Peyer's patch (tissue), 4 donors: Measurements from ENCODE around the gene AKR7A2.

ENCODE experiments used
- POLR2A ChIP-seq, 2 donors: fragments of 450-650 bp; IDR thresholded peaks; one replicate each; pipeline ENCODE4 v1.5.1; 2017; ENCODE audit warnings: antibody characterized with exemption in 2 of 2, mild to moderate bottlenecking in 2 of 2, moderate library complexity in 2 of 2
- TF ChIP-seq, protein P1 (sequence below), 6 experiments: fragments of 450-650 bp in 4 of 6; fragments of 200-600 bp in 2 of 6; sonication (generic) in 1 of 6; IDR thresholded peaks; one replicate each; pipeline ENCODE4 v1.5.1; 2017 to 2019; ENCODE audit warnings: antibody characterized with exemption in 6 of 6, mild to moderate bottlenecking in 3 of 6, moderate library complexity in 1 of 6

DNA sequence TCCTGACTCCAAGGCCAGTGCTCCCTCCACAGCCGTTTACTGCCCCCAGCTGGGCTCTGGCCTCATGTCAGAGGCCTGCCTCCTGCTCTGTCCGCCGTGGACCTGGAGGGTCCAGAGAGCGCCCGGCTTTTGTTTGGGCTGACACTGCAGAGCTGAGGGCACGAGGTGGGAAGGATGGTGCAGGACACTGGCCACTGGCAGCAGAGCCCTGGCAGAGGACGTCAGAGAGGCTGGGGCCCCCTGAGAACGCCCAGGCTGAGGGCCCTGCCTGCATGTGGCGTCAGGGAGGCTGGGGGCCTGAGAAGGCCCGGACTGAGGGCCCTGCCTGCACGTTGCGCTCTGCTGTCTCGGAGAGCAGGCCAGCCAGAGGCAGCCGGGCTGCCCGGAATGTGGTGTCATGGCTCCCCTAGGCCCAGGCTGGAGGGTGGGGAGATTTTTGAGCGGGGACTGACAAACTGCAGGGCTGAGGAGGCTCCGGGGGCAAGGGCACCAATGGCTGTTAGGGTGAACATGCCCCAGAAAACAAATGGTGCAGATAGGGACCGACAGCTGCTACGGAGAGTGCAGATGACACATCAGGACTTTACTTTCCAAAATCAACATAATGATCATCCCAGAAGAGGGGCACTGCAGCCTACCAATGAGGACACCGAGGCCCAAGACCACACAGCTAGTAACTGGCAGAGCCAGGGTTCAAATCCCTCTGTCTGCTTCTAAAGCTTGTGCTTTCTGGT is 31.8 kb upstream of the AKR7A2 start:
- TF ChIP-seq, protein P1, sequence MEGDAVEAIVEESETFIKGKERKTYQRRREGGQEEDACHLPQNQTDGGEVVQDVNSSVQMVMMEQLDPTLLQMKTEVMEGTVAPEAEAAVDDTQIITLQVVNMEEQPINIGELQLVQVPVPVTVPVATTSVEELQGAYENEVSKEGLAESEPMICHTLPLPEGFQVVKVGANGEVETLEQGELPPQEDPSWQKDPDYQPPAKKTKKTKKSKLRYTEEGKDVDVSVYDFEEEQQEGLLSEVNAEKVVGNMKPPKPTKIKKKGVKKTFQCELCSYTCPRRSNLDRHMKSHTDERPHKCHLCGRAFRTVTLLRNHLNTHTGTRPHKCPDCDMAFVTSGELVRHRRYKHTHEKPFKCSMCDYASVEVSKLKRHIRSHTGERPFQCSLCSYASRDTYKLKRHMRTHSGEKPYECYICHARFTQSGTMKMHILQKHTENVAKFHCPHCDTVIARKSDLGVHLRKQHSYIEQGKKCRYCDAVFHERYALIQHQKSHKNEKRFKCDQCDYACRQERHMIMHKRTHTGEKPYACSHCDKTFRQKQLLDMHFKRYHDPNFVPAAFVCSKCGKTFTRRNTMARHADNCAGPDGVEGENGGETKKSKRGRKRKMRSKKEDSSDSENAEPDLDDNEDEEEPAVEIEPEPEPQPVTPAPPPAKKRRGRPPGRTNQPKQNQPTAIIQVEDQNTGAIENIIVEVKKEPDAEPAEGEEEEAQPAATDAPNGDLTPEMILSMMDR (IDR thresholded peaks at IDR 0.05), result no peak
- TF ChIP-seq POLR2A (IDR thresholded peaks at IDR 0.05), result no peak
